GM12878 (cell line): Measurements from ENCODE around the gene KRTAP10-11. TPM values are rescaled to one million over a fixed set of nuclear protein-coding genes. Genes with fewer than 3 reads are reported as not detected.

Source experiments
- ATAC-seq: fragments of 200-7000 bp; cut with Tn5 transposase; 3 replicates; pipeline ENCODE4 v1.9.1; 2020; ENCODE audit warnings: mild to moderate bottlenecking, moderate library complexity
- BruUV-seq: library from RNA; stranded (reverse); fragments of 400-500 nt; replicated peaks from 2 replicates; lab custom pipeline; 2021; lab: Mats Ljungman, UMichigan
- CTCF ChIA-PET: fragments of 300-600 bp; sonication (Branson Sonifier 250); formaldehyde crosslinking; extraction: SDS; loops from one replicate; lab custom pipeline; 2021; ENCODE audit warnings: inconsistent platforms; lab: Yijun Ruan, JAX
- POLR2A ChIA-PET: fragments of 350-600 bp; formaldehyde crosslinking; extraction: SDS; loops from one replicate; lab custom pipeline; 2021; ENCODE audit warnings: inconsistent platforms; lab: Charles Lee
- RAD21 ChIA-PET: fragments of 300-600 bp; sonication (Branson Sonifier 250); formaldehyde crosslinking; loops from one replicate; lab custom pipeline; 2023; ENCODE audit warnings: antibody characterized with exemption; ENCODE audit not compliant: unreplicated experiment; lab: Charles Lee
- SMC1A ChIA-PET: fragments of 300-600 bp; sonication (Branson Sonifier 250); formaldehyde crosslinking; loops from one replicate; lab custom pipeline; 2023; ENCODE audit not compliant: unreplicated experiment, uncharacterized antibody; lab: Charles Lee
- DNase-seq: peaks from one replicate; pipeline ENCODE4 v3.0.0-alpha.2; 2011; ENCODE audit warnings: low read depth, low spot score
- FAIRE-seq: peaks from 3 replicates; lab custom pipeline; 2011; peaks lifted over from hg19 to GRCh38; lab: Jason Lieb, UNC
- H2AFZ ChIP-seq: 2 replicates; pipeline ENCODE4 v1.6.0; 2011; ENCODE audit warnings: low read depth, low read length, control low read depth; ENCODE audit not compliant: control insufficient read depth
- H3K27ac ChIP-seq: 2 replicates; pipeline ENCODE4 v1.5.1; 2011; ENCODE audit warnings: control low read depth; ENCODE audit not compliant: control insufficient read depth, insufficient read depth
- H3K27me3 ChIP-seq, 2 experiments: replicated peaks in 1 of 2; 2 replicates each; pipeline versions ENCODE4 v1.6.0 to v1.6.1; 2011; ENCODE audit warnings: low read length in 1 of 2; ENCODE audit not compliant: control insufficient read depth in 2 of 2, insufficient read depth in 2 of 2
- H3K36me3 ChIP-seq, 2 experiments: 2 replicates each; pipeline ENCODE4 v1.5.1; 2011; ENCODE audit warnings: low read length in 1 of 2; ENCODE audit not compliant: control insufficient read depth in 2 of 2, insufficient read depth in 2 of 2
- H3K4me1 ChIP-seq: 2 replicates; pipeline ENCODE4 v1.6.1; 2011; ENCODE audit warnings: mild to moderate bottlenecking, low read length, moderate library complexity, mixed read lengths; ENCODE audit not compliant: control insufficient read depth, insufficient read depth
- H3K4me2 ChIP-seq: 2 replicates; pipeline ENCODE4 v1.6.0; 2011; ENCODE audit warnings: control low read depth; ENCODE audit not compliant: control insufficient read depth, insufficient read depth
- H3K4me3 ChIP-seq: fragments of 200-600 bp; sonication (generic); 2 replicates; pipeline ENCODE4 v1.5.1; 2016
- H3K79me2 ChIP-seq: 2 replicates; pipeline ENCODE4 v1.6.0; 2011; ENCODE audit warnings: low read length; ENCODE audit not compliant: control insufficient read depth, insufficient read depth
- H3K9ac ChIP-seq: 2 replicates; pipeline ENCODE4 v1.8.0; 2011; ENCODE audit warnings: low read length, control low read depth, mixed read lengths; ENCODE audit not compliant: control insufficient read depth, insufficient read depth
- H3K9me3 ChIP-seq: replicated peaks from 3 replicates; pipeline ENCODE4 v1.5.1; 2011; ENCODE audit warnings: mild to moderate bottlenecking, low read length; ENCODE audit not compliant: control insufficient read depth, insufficient read depth
- H4K20me1 ChIP-seq: 2 replicates; pipeline ENCODE4 v1.6.0; 2011; ENCODE audit not compliant: control insufficient read depth, insufficient read depth
- BCLAF1 ChIP-seq: fragments of 450-650 bp; IDR thresholded peaks from 2 replicates; pipeline ENCODE4 v1.6.1; 2017; ENCODE audit warnings: antibody characterized with exemption, mild to moderate bottlenecking, moderate library complexity
- CBX5 ChIP-seq: sonication (generic); IDR thresholded peaks from 2 replicates; pipeline ENCODE4 v1.6.1; 2016; ENCODE audit warnings: low read depth, moderate library complexity, mild to moderate bottlenecking, inconsistent platforms
- CEBPZ ChIP-seq: fragments of 150-350 bp; IDR thresholded peaks from 2 replicates; pipeline ENCODE4 v1.6.1; 2016; ENCODE audit warnings: low read depth, low read length
- E2F8 ChIP-seq: fragments of 450-650 bp; IDR thresholded peaks from 2 replicates; pipeline ENCODE4 v1.6.1; 2018; ENCODE audit warnings: mild to moderate bottlenecking, low read depth, moderate library complexity; ENCODE audit not compliant: partially characterized antibody
- NFXL1 ChIP-seq: fragments of 450-650 bp; IDR thresholded peaks from 2 replicates; pipeline ENCODE4 v1.6.1; 2017; ENCODE audit warnings: antibody characterized with exemption, mild to moderate bottlenecking, borderline replicate concordance
- PAX8 ChIP-seq: fragments of 450-650 bp; IDR thresholded peaks from 2 replicates; pipeline ENCODE4 v1.6.1; 2017; ENCODE audit warnings: mild to moderate bottlenecking, moderate library complexity
- ZBTB40 ChIP-seq: fragments of 450-650 bp; IDR thresholded peaks from 2 replicates; pipeline ENCODE4 v1.6.1; 2016; ENCODE audit warnings: mild to moderate bottlenecking, moderate library complexity, borderline replicate concordance
- WGBS: methylation state at CpG from one replicate; pipeline ENCODE4 v1.1.6; 2016; ENCODE audit warnings: low lambda C conversion rate; ENCODE audit not compliant: insufficient replicate concordance, insufficient coverage; ENCODE audit errors: missing lambda C conversion rate; 5-methylcytosine and 5-hydroxymethylcytosine counted together
- in situ Hi-C: fragments of 300-500 bp; cut with MboI; formaldehyde crosslinking; loops from 9 replicates; pipeline ENCODE4 v1.14.3; 2018; ENCODE audit warnings: mixed read lengths
- intact Hi-C: fragments of 100-400 bp; cut with micrococcal nuclease; formaldehyde crosslinking; loops from one replicate; pipeline ENCODE4 v1.14.2; 2022; ENCODE audit not compliant: unreplicated experiment
- polyA plus RNA-seq, 11 experiments: library from polyadenylated mRNA; depleted of rRNA in 4 of 11; unstranded in 6 of 11; stranded (reverse) in 5 of 11; fragments of >200 nt; fragmentation: Nextera tagmentation in 4 of 11; fragmentation: Illumina TruSeq in 1 of 11; extraction: Ambion mirVana in 4 of 11; extraction: Trizol in 1 of 11; gene quantifications; 1 replicate in 1 of 11; 2 replicates in 10 of 11; pipeline versions ENCODE4 v1.2.1 to v1.2.3, GENCODE V29; 2011 to 2016; ENCODE audit warnings: inconsistent platforms in 2 of 11, missing spikeins in 2 of 11, low read depth in 1 of 11
- total RNA-seq, 4 experiments: library from RNA; depleted of rRNA in 3 of 4; stranded (reverse); fragments of >200 nt in 3 of 4; fragmentation: Illumina TruSeq in 1 of 4; extraction: Trizol in 1 of 4; gene quantifications; 2 replicates each; pipeline versions ENCODE4 v1.2.1 to v1.2.3, GENCODE V29; 2013 to 2021

KRTAP10-11 gene
- total and polyA plus RNA-seq, 10 of the 15 experiments (the other 5 are each of a cell fraction or from before 2014, with no cell fraction given), result not detected

- no peak for ATAC-seq
- TF ChIP-seq PAX8 (no peak), BCLAF1 (no peak), CBX5 (no peak), CEBPZ (no peak), E2F8 (no peak), ZBTB40 (no peak), NFXL1 (no peak)
These were observed 8.5 kb downstream of the KRTAP10-11 start, which contains the start of gene KRTAP12-4 for GRCh38 chr21:44654576-44655175. Gene KRTAP12-4, minus strand, starts transcription at chr21:44654659. Its CDS starts 45 bp downstream, at chr21:44654614.

More at GRCh38 chr21:44654576-44655175, 8.5 kb downstream of the KRTAP10-11 start, which contains the start of gene KRTAP12-4:
- no peak within 1 kb of the TSS for H3K4me2 ChIP-seq
- CTCF ChIA-PET, result no interaction called here
- no peak within 1 kb of the TSS for H3K4me3 ChIP-seq
- RAD21 ChIA-PET, result interaction anchor here (0.6 kb wide), 1 partner anchor 31 kb away, joined by 3 read pairs; no protein-coding TSS in a partner anchor
- intact Hi-C loops (no loop called here), in situ Hi-C loops (no loop called here)
- H2AFZ ChIP-seq, result no peak within 1 kb of the TSS
- no peaks in the 10 kb centered on the region for H3K4me1 ChIP-seq
- H3K27me3 ChIP-seq, result no peaks in the 10 kb centered on the region
- 25% methylated on average over 9 of the region's 9 CpGs for WGBS
- H3K9ac ChIP-seq, result no peak within 1 kb of the TSS
- SMC1A ChIA-PET, result no interaction called here
- POLR2A ChIA-PET, result no interaction called here
- no TSS peak for BruUV-seq
- H3K36me3 ChIP-seq, result no peaks in the 10 kb centered on the region
- no peak within 1 kb of the TSS for H3K27ac ChIP-seq
- peaks cover 2% of the 10 kb centered on the region; the same call in 1 of the 3 replicates for H3K9me3 ChIP-seq
- no peaks in the 10 kb centered on the region for H3K79me2 ChIP-seq
- FAIRE-seq (no peak), DNase-seq (no peak)
- no peaks in the 10 kb centered on the region for H4K20me1 ChIP-seq
